Measurements from ENCODE around the gene LRRC53.

- TF ChIP-seq ZBTB2 (IDR thresholded peaks at IDR 0.05) (no peak), POLR2AphosphoS5 (IDR thresholded peaks at IDR 0.05; ENCODE audit: control insufficient read depth, insufficient read depth, low read depth, low read length) (no peak), CTCF (IDR thresholded peaks at IDR 0.05 in 2 of 3, conservative IDR thresholded peaks at IDR 0.05 in 1 of 3; ENCODE audit: insufficient read depth in 2 of 3, low read depth in 1 of 3, low read length in 3 of 3) (no peak), HDAC6 (IDR thresholded peaks at IDR 0.05; ENCODE audit: low read depth, low read length) (no peak)
Observed at GRCh38 chr1:74496669-74497068, 15.7 kb downstream of the LRRC53 start.
